ENCODE data around the gene TMEM175.

TMEM175 gene

DNA sequence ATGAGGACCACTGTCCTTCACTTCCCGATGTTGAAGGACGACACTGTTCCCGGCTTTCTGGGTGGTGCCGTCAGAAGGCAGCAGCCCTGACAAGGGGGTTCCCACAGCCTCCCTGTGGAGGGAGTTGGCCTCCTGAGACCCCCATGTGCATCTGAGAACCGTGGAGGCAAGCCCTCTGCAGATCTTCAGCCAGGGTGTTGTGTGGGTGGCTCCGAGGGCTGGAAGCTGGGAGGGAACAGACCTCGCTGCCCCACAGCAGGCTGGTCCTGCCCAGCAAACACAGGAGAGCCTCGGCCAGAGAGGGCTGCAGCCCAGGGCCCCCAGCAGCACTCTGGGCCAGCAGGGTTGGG lies 24.9 kb downstream of the TMEM175 start (continued):
- TF ChIP-seq, protein P1, sequence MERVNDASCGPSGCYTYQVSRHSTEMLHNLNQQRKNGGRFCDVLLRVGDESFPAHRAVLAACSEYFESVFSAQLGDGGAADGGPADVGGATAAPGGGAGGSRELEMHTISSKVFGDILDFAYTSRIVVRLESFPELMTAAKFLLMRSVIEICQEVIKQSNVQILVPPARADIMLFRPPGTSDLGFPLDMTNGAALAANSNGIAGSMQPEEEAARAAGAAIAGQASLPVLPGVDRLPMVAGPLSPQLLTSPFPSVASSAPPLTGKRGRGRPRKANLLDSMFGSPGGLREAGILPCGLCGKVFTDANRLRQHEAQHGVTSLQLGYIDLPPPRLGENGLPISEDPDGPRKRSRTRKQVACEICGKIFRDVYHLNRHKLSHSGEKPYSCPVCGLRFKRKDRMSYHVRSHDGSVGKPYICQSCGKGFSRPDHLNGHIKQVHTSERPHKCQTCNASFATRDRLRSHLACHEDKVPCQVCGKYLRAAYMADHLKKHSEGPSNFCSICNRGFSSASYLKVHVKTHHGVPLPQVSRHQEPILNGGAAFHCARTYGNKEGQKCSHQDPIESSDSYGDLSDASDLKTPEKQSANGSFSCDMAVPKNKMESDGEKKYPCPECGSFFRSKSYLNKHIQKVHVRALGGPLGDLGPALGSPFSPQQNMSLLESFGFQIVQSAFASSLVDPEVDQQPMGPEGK (CRISPR knock-in tag; IDR thresholded peaks at IDR 0.05; ENCODE audit: borderline replicate concordance), result no peak
- TF ChIP-seq ZC3H10 (CRISPR knock-in tag; IDR thresholded peaks at IDR 0.05), result no peak

DNA sequence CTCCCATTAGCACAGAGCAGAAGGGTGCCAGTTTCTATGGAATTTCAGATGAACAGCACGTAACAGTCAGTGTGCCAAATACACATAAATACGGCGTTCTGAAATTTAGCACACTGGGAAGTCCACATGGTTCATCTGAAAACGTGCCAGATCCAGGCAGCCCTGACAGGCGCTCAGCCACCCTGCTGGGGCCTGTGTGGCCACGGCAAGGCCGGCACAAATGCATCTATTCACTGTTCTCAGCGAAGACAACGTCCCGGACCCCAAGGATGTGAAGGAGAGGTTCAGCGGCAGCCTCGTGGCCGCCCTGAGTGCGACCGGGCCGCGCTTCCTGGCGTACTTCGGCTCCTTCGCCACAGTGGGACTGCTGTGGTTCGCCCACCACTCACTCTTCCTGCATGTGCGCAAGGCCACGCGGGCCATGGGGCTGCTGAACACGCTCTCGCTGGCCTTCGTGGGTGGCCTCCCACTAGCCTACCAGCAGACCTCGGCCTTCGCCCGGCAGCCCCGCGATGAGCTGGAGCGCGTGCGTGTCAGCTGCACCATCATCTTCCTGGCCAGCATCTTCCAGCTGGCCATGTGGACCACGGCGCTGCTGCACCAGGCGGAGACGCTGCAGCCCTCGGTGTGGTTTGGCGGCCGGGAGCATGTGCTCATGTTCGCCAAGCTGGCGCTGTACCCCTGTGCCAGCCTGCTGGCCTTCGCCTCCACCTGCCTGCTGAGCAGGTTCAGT lies 25.5 kb downstream of the TMEM175 start:
- ATAC-seq, result no peak
- TF ChIP-seq, protein P2, sequence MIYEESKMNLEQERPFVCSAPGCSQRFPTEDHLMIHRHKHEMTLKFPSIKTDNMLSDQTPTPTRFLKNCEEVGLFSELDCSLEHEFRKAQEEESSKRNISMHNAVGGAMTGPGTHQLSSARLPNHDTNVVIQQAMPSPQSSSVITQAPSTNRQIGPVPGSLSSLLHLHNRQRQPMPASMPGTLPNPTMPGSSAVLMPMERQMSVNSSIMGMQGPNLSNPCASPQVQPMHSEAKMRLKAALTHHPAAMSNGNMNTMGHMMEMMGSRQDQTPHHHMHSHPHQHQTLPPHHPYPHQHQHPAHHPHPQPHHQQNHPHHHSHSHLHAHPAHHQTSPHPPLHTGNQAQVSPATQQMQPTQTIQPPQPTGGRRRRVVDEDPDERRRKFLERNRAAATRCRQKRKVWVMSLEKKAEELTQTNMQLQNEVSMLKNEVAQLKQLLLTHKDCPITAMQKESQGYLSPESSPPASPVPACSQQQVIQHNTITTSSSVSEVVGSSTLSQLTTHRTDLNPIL (CRISPR knock-in tag; IDR thresholded peaks at IDR 0.05; ENCODE audit: low read depth), result no peak
- TF ChIP-seq CSDC2 (CRISPR knock-in tag; IDR thresholded peaks at IDR 0.05) (no peak), SNAI2 (CRISPR knock-in tag; IDR thresholded peaks at IDR 0.05) (no peak), ZFP30 (CRISPR knock-in tag; IDR thresholded peaks at IDR 0.05) (no peak), ZNF70 (CRISPR knock-in tag; IDR thresholded peaks at IDR 0.05) (no peak), ISL1 (CRISPR knock-in tag; IDR thresholded peaks at IDR 0.05) (no peak), BACH2 (CRISPR knock-in tag; IDR thresholded peaks at IDR 0.05; ENCODE audit: borderline replicate concordance) (no peak), ZC3H10 (CRISPR knock-in tag; IDR thresholded peaks at IDR 0.05) (no peak), ARNTL (CRISPR knock-in tag; IDR thresholded peaks at IDR 0.05; ENCODE audit: borderline replicate concordance, low read depth) (no peak), ESRRG (CRISPR knock-in tag; IDR thresholded peaks at IDR 0.05) (no peak)
- TF ChIP-seq, protein P3, sequence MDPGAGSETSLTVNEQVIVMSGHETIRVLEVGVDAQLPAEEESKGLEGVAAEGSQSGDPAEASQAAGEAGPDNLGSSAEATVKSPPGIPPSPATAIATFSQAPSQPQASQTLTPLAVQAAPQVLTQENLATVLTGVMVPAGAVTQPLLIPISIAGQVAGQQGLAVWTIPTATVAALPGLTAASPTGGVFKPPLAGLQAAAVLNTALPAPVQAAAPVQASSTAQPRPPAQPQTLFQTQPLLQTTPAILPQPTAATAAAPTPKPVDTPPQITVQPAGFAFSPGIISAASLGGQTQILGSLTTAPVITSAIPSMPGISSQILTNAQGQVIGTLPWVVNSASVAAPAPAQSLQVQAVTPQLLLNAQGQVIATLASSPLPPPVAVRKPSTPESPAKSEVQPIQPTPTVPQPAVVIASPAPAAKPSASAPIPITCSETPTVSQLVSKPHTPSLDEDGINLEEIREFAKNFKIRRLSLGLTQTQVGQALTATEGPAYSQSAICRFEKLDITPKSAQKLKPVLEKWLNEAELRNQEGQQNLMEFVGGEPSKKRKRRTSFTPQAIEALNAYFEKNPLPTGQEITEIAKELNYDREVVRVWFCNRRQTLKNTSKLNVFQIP (CRISPR knock-in tag; IDR thresholded peaks at IDR 0.05; ENCODE audit: borderline replicate concordance, low read depth), result no peak

DNA sequence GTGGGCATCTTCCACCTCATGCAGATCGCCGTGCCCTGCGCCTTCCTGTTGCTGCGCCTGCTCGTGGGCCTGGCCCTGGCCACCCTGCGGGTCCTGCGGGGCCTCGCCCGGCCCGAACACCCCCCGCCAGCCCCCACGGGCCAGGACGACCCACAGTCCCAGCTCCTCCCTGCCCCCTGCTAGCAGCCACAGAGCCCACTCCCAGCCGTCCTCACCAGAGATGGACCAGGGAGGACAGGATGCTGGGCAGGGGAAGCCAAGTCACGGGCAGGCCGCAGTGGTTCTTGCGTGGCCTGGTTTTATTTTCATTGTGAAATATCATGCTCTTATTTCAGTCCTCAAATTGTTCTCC lies 26.0 kb downstream of the TMEM175 start:
- no peak for ATAC-seq
- TF ChIP-seq TOX (CRISPR knock-in tag; IDR thresholded peaks at IDR 0.05; ENCODE audit: borderline replicate concordance), result no peak
- TF ChIP-seq, protein P3 (CRISPR knock-in tag; IDR thresholded peaks at IDR 0.05; ENCODE audit: borderline replicate concordance, low read depth), result no peak
- TF ChIP-seq OSR1 (CRISPR knock-in tag; IDR thresholded peaks at IDR 0.05), result no peak
- TF ChIP-seq, protein P4, sequence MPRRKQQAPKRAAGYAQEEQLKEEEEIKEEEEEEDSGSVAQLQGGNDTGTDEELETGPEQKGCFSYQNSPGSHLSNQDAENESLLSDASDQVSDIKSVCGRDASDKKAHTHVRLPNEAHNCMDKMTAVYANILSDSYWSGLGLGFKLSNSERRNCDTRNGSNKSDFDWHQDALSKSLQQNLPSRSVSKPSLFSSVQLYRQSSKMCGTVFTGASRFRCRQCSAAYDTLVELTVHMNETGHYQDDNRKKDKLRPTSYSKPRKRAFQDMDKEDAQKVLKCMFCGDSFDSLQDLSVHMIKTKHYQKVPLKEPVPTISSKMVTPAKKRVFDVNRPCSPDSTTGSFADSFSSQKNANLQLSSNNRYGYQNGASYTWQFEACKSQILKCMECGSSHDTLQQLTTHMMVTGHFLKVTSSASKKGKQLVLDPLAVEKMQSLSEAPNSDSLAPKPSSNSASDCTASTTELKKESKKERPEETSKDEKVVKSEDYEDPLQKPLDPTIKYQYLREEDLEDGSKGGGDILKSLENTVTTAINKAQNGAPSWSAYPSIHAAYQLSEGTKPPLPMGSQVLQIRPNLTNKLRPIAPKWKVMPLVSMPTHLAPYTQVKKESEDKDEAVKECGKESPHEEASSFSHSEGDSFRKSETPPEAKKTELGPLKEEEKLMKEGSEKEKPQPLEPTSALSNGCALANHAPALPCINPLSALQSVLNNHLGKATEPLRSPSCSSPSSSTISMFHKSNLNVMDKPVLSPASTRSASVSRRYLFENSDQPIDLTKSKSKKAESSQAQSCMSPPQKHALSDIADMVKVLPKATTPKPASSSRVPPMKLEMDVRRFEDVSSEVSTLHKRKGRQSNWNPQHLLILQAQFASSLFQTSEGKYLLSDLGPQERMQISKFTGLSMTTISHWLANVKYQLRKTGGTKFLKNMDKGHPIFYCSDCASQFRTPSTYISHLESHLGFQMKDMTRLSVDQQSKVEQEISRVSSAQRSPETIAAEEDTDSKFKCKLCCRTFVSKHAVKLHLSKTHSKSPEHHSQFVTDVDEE (CRISPR knock-in tag; IDR thresholded peaks at IDR 0.05), result no peak
- TF ChIP-seq ZFP30 (CRISPR knock-in tag; IDR thresholded peaks at IDR 0.05), result no peak
- TF ChIP-seq ZC3H10 (CRISPR knock-in tag; IDR thresholded peaks at IDR 0.05), result no peak
- TF ChIP-seq CSDC2 (CRISPR knock-in tag; IDR thresholded peaks at IDR 0.05), result no peak
- no peak for TF ChIP-seq ARNTL (CRISPR knock-in tag; IDR thresholded peaks at IDR 0.05; ENCODE audit: borderline replicate concordance, low read depth)
- no peak for TF ChIP-seq SNAI2 (CRISPR knock-in tag; IDR thresholded peaks at IDR 0.05)
- TF ChIP-seq, protein P2 (CRISPR knock-in tag; IDR thresholded peaks at IDR 0.05; ENCODE audit: low read depth), result no peak
- TF ChIP-seq ZFP3 (CRISPR knock-in tag; IDR thresholded peaks at IDR 0.05), result no peak
- no peak for TF ChIP-seq ZNF8 (CRISPR knock-in tag; IDR thresholded peaks at IDR 0.05)
- TF ChIP-seq BACH2 (CRISPR knock-in tag; IDR thresholded peaks at IDR 0.05; ENCODE audit: borderline replicate concordance), result no peak
- TF ChIP-seq, protein P1 (CRISPR knock-in tag; IDR thresholded peaks at IDR 0.05; ENCODE audit: borderline replicate concordance), result no peak
- no peak for TF ChIP-seq ESRRG (CRISPR knock-in tag; IDR thresholded peaks at IDR 0.05)
- TF ChIP-seq TCF4 (CRISPR knock-in tag; IDR thresholded peaks at IDR 0.05; ENCODE audit: borderline replicate concordance), result no peak
- no peak for TF ChIP-seq ZNF565 (CRISPR knock-in tag; conservative IDR thresholded peaks at IDR 0.05; ENCODE audit: low read depth)
- TF ChIP-seq RARB (CRISPR knock-in tag; IDR thresholded peaks at IDR 0.05), result no peak
- no peak for TF ChIP-seq ISL1 (CRISPR knock-in tag; IDR thresholded peaks at IDR 0.05)
- no peak for TF ChIP-seq ZNF70 (CRISPR knock-in tag; IDR thresholded peaks at IDR 0.05)

Measured in SK-N-SH treated with all-trans-retinoic acid at 6 μM for 48 hours (cell line).